ENCODE measurements around the gene JHY.
A peak's percentile ranks its signal among the peaks of the same experiment; 100 is the strongest.

The JHY gene

GRCh38 chr11:122931510-122931909 is 49.0 kb downstream of the JHY start:
- no peaks in the 10 kb centered on the region for H3K4me1 ChIP-seq (ENCODE audit: control insufficient read depth, insufficient read depth, low read length)
- H3K27ac ChIP-seq (ENCODE audit: insufficient read depth, low read depth, low read length, poor library complexity, severe bottlenecking), result no peak overlapping the region
- H3K36me3 ChIP-seq (ENCODE audit: control insufficient read depth, insufficient read depth, low read length), result no peaks in the 10 kb centered on the region
- no peak overlapping the region for H3K4me3 ChIP-seq (ENCODE audit: insufficient read depth, low read depth, low read length)
- no peaks in the 10 kb centered on the region for H3K27me3 ChIP-seq (ENCODE audit: control insufficient read depth, insufficient read depth, low read length, poor library complexity, severe bottlenecking)
- 76 to 79% methylated on average over 5 to 6 of the region's 6 CpGs for WGBS, 2 experiments
- H3K9me3 ChIP-seq (ENCODE audit: control insufficient read depth, low read length), result no peaks in the 10 kb centered on the region

- H3K27ac ChIP-seq (ENCODE audit: insufficient read depth, low read depth, low read length, poor library complexity, severe bottlenecking), result no peak overlapping the region
- H3K36me3 ChIP-seq (ENCODE audit: control insufficient read depth, insufficient read depth, low read length), result no peaks in the 10 kb centered on the region
- no peaks in the 10 kb centered on the region for H3K9me3 ChIP-seq (ENCODE audit: control insufficient read depth, low read length)
- H3K4me1 ChIP-seq (ENCODE audit: control insufficient read depth, insufficient read depth, low read length), result no peaks in the 10 kb centered on the region
- 100% methylated on average over 1 of the region's 2 CpGs for WGBS, 2 experiments
- H3K4me3 ChIP-seq (ENCODE audit: insufficient read depth, low read depth, low read length), result no peak overlapping the region
- H3K27me3 ChIP-seq (ENCODE audit: control insufficient read depth, insufficient read depth, low read length, poor library complexity, severe bottlenecking), result no peaks in the 10 kb centered on the region
Observed at GRCh38 chr11:122933416-122933815, 50.9 kb downstream of the JHY start.

- Histone ChIP-seq H3K9me3 (ENCODE audit: control insufficient read depth, low read length) (no peaks in the 10 kb centered on the region), H3K36me3 (ENCODE audit: control insufficient read depth, insufficient read depth, low read length) (no peaks in the 10 kb centered on the region), H3K27ac (ENCODE audit: insufficient read depth, low read depth, low read length, poor library complexity, severe bottlenecking) (no peak overlapping the region), H3K27me3 (ENCODE audit: control insufficient read depth, insufficient read depth, low read length, poor library complexity, severe bottlenecking) (no peaks in the 10 kb centered on the region), H3K4me1 (ENCODE audit: control insufficient read depth, insufficient read depth, low read length) (no peaks in the 10 kb centered on the region), H3K4me3 (ENCODE audit: insufficient read depth, low read depth, low read length) (no peak overlapping the region)
- WGBS, 2 experiments, result 86 to 94% methylated on average over 3 of the region's 3 CpGs
Observed at GRCh38 chr11:122937983-122938382, 55.4 kb downstream of the JHY start.

GRCh38 chr11:122938557-122938956 is 56.0 kb downstream of the JHY start:
- H3K27me3 ChIP-seq (ENCODE audit: control insufficient read depth, insufficient read depth, low read length, poor library complexity, severe bottlenecking), result no peaks in the 10 kb centered on the region
- H3K4me3 ChIP-seq (ENCODE audit: insufficient read depth, low read depth, low read length), result no peak overlapping the region
- no peaks in the 10 kb centered on the region for H3K9me3 ChIP-seq (ENCODE audit: control insufficient read depth, low read length)
- no peak overlapping the region for H3K27ac ChIP-seq (ENCODE audit: insufficient read depth, low read depth, low read length, poor library complexity, severe bottlenecking)
- no peaks in the 10 kb centered on the region for H3K4me1 ChIP-seq (ENCODE audit: control insufficient read depth, insufficient read depth, low read length)
- 95 to 98% methylated on average over 2 of the region's 2 CpGs for WGBS, 2 experiments
- H3K36me3 ChIP-seq (ENCODE audit: control insufficient read depth, insufficient read depth, low read length), result no peaks in the 10 kb centered on the region

- no peak overlapping the region for H3K4me3 ChIP-seq (ENCODE audit: insufficient read depth, low read depth, low read length)
- H3K27ac ChIP-seq (ENCODE audit: insufficient read depth, low read depth, low read length, poor library complexity, severe bottlenecking), result no peak overlapping the region
- 46 to 52% methylated on average over 2 of the region's 2 CpGs for WGBS, 2 experiments
Observed at GRCh38 chr11:122951211-122951610, 68.7 kb downstream of the JHY start.

GRCh38 chr11:122954455-122954854 is 71.9 kb downstream of the JHY start:
- 90% methylated on average over 4 of the region's 4 CpGs for WGBS, 2 experiments
- Histone ChIP-seq H3K27me3 (ENCODE audit: control insufficient read depth, insufficient read depth, low read length, poor library complexity, severe bottlenecking) (peaks cover 14% of the 10 kb centered on the region), H3K27ac (ENCODE audit: insufficient read depth, low read depth, low read length, poor library complexity, severe bottlenecking) (no peak overlapping the region), H3K9me3 (ENCODE audit: control insufficient read depth, low read length) (no peaks in the 10 kb centered on the region), H3K4me3 (ENCODE audit: insufficient read depth, low read depth, low read length) (no peak overlapping the region), H3K36me3 (ENCODE audit: control insufficient read depth, insufficient read depth, low read length) (no peaks in the 10 kb centered on the region), H3K4me1 (ENCODE audit: control insufficient read depth, insufficient read depth, low read length) (peaks cover 9% of the 10 kb centered on the region)

More at GRCh38 chr11:122951211-122951610, 68.7 kb downstream of the JHY start:
- Histone ChIP-seq H3K4me1 (ENCODE audit: control insufficient read depth, insufficient read depth, low read length) (peaks cover 9% of the 10 kb centered on the region), H3K9me3 (ENCODE audit: control insufficient read depth, low read length) (no peaks in the 10 kb centered on the region), H3K27me3 (ENCODE audit: control insufficient read depth, insufficient read depth, low read length, poor library complexity, severe bottlenecking) (peaks cover 14% of the 10 kb centered on the region), H3K36me3 (ENCODE audit: control insufficient read depth, insufficient read depth, low read length) (no peaks in the 10 kb centered on the region)

GRCh38 chr11:122963961-122964360 is 81.4 kb downstream of the JHY start:
- Histone ChIP-seq H3K36me3 (ENCODE audit: control insufficient read depth, insufficient read depth, low read length) (no peaks in the 10 kb centered on the region), H3K4me3 (ENCODE audit: insufficient read depth, low read depth, low read length) (no peak overlapping the region), H3K4me1 (ENCODE audit: control insufficient read depth, insufficient read depth, low read length) (no peaks in the 10 kb centered on the region), H3K27me3 (ENCODE audit: control insufficient read depth, insufficient read depth, low read length, poor library complexity, severe bottlenecking) (peaks cover 15% of the 10 kb centered on the region), H3K9me3 (ENCODE audit: control insufficient read depth, low read length) (no peaks in the 10 kb centered on the region), H3K27ac (ENCODE audit: insufficient read depth, low read depth, low read length, poor library complexity, severe bottlenecking) (no peak overlapping the region)
- 90 to 92% methylated on average over 4 of the region's 4 CpGs for WGBS, 2 experiments

- no peak overlapping the region for H3K4me3 ChIP-seq (ENCODE audit: insufficient read depth, low read depth, low read length)
- WGBS, 2 experiments, result 10 to 11% methylated on average over 20 to 21 of the region's 21 CpGs
- H3K4me1 ChIP-seq (ENCODE audit: control insufficient read depth, insufficient read depth, low read length), result peaks cover 12% of the 10 kb centered on the region
- H3K36me3 ChIP-seq (ENCODE audit: control insufficient read depth, insufficient read depth, low read length), result no peaks in the 10 kb centered on the region
- H3K9me3 ChIP-seq (ENCODE audit: control insufficient read depth, low read length), result no peaks in the 10 kb centered on the region
- peaks cover 91% of the 10 kb centered on the region for H3K27me3 ChIP-seq (ENCODE audit: control insufficient read depth, insufficient read depth, low read length, poor library complexity, severe bottlenecking)
- H3K27ac ChIP-seq (ENCODE audit: insufficient read depth, low read depth, low read length, poor library complexity, severe bottlenecking), result no peak overlapping the region
Observed at GRCh38 chr11:122976061-122976733, 93.6 kb downstream of the JHY start.

GRCh38 chr11:122976734-122977469 is 94.3 kb downstream of the JHY start:
- WGBS, 2 experiments, result 1% methylated on average over 50 of the region's 50 CpGs
- no peak overlapping the region for H3K4me3 ChIP-seq (ENCODE audit: insufficient read depth, low read depth, low read length)
- no peaks in the 10 kb centered on the region for H3K9me3 ChIP-seq (ENCODE audit: control insufficient read depth, low read length)
- H3K36me3 ChIP-seq (ENCODE audit: control insufficient read depth, insufficient read depth, low read length), result no peaks in the 10 kb centered on the region
- H3K4me1 ChIP-seq (ENCODE audit: control insufficient read depth, insufficient read depth, low read length), result peaks cover 12% of the 10 kb centered on the region
- H3K27ac ChIP-seq (ENCODE audit: insufficient read depth, low read depth, low read length, poor library complexity, severe bottlenecking), result no peak overlapping the region
- H3K27me3 ChIP-seq (ENCODE audit: control insufficient read depth, insufficient read depth, low read length, poor library complexity, severe bottlenecking), result peaks cover 98% of the 10 kb centered on the region

- peaks cover 100% of the 10 kb centered on the region for H3K27me3 ChIP-seq (ENCODE audit: control insufficient read depth, insufficient read depth, low read length, poor library complexity, severe bottlenecking)
- peak overlapping the region; percentile 4 for H3K4me3 ChIP-seq (ENCODE audit: insufficient read depth, low read depth, low read length)
- no peak overlapping the region for H3K27ac ChIP-seq (ENCODE audit: insufficient read depth, low read depth, low read length, poor library complexity, severe bottlenecking)
- WGBS, 2 experiments, result 5% methylated on average over 50 of the region's 50 CpGs
- H3K36me3 ChIP-seq (ENCODE audit: control insufficient read depth, insufficient read depth, low read length), result no peaks in the 10 kb centered on the region
- no peaks in the 10 kb centered on the region for H3K9me3 ChIP-seq (ENCODE audit: control insufficient read depth, low read length)
- peaks cover 19% of the 10 kb centered on the region for H3K4me1 ChIP-seq (ENCODE audit: control insufficient read depth, insufficient read depth, low read length)
Observed at GRCh38 chr11:122977470-122978298, 95.1 kb downstream of the JHY start.

Data from ectodermal cell (in vitro differentiated cells).